MG63 (cell line): ENCODE measurements around the gene KYNU. TPM values are rescaled to one million over a fixed set of nuclear protein-coding genes. Genes with fewer than 3 reads are reported as not detected.
"Not testable (repeated sequence)": the region's sequence is repeated elsewhere in the genome, so short reads cannot be mapped to it uniquely, and the experiment has no call there.

Source experiments
- DNase-seq: peaks from one replicate; pipeline ENCODE4 v3.0.0-alpha.2; 2020
- H3K27me3 ChIP-seq: fragments of 250-450 bp; sonication (Bioruptor Pico); 2 replicates; pipeline ENCODE4 v1.5.1; 2020; ENCODE audit warnings: mild to moderate bottlenecking, moderate library complexity
- H3K36me3 ChIP-seq: fragments of 250-450 bp; sonication (Bioruptor Pico); 2 replicates; pipeline ENCODE4 v1.5.1; 2020; ENCODE audit warnings: mild to moderate bottlenecking, moderate library complexity
- H3K4me3 ChIP-seq: fragments of 250-450 bp; sonication (Bioruptor Pico); 2 replicates; pipeline ENCODE4 v1.5.1; 2020; ENCODE audit warnings: mild to moderate bottlenecking, moderate library complexity
- H3K9me3 ChIP-seq: fragments of 250-450 bp; sonication (Bioruptor Pico); 2 replicates; pipeline ENCODE4 v1.5.1; 2020; ENCODE audit warnings: mild to moderate bottlenecking, moderate library complexity
- total RNA-seq: library from RNA; depleted of rRNA; stranded (reverse); fragments of >200 nt; shearing (Covaris generic); gene quantifications from 2 replicates; pipeline ENCODE4 v1.2.3, GENCODE V29; 2014; ENCODE audit warnings: low replicate concordance; rRNA removed

The KYNU gene
- 0.82 TPM in 1 of 2 replicates, not detected in the other for total RNA-seq

- DNase-seq, result no peak
- H3K4me3 ChIP-seq, result no peak within 1 kb of the TSS
These were observed at the start of gene KYNU for GRCh38 chr2:142877216-142877838. KYNU (plus strand) TSS chr2:142877664; CDS start chr2:142885368, 7,704 bp downstream.

GRCh38 chr2:142834021-142834420, 43.4 kb upstream of the KYNU start:
- no peak for DNase-seq
- H3K4me3 ChIP-seq, result no peak overlapping the region
- no peaks in the 10 kb centered on the region for H3K9me3 ChIP-seq
- no peaks in the 10 kb centered on the region for H3K36me3 ChIP-seq
- H3K27me3 ChIP-seq, result no peaks in the 10 kb centered on the region

More at GRCh38 chr2:142877216-142877838, at the start of gene KYNU:
- Histone ChIP-seq H3K9me3 (no peaks in the 10 kb centered on the region), H3K27me3 (no peaks in the 10 kb centered on the region), H3K36me3 (no peaks in the 10 kb centered on the region)

- H3K27me3 ChIP-seq, result no peaks in the 10 kb centered on the region
- no peaks in the 10 kb centered on the region for H3K9me3 ChIP-seq
- DNase-seq, result no peak
- no peak overlapping the region for H3K4me3 ChIP-seq
- no peaks in the 10 kb centered on the region for H3K36me3 ChIP-seq
These were observed 37.0 kb upstream of the KYNU start for GRCh38 chr2:142840436-142840835.

- no peak overlapping the region for H3K4me3 ChIP-seq
- H3K9me3 ChIP-seq, result no peaks in the 10 kb centered on the region
- no peak for DNase-seq
- H3K27me3 ChIP-seq, result no peaks in the 10 kb centered on the region
- H3K36me3 ChIP-seq, result no peaks in the 10 kb centered on the region
These were observed 35.7 kb upstream of the KYNU start for GRCh38 chr2:142841788-142842187.

GRCh38 chr2:142842369-142842768, 35.1 kb upstream of the KYNU start:
- DNase-seq, result no peak
- no peak overlapping the region for H3K4me3 ChIP-seq
- H3K9me3 ChIP-seq, result no peaks in the 10 kb centered on the region
- no peaks in the 10 kb centered on the region for H3K36me3 ChIP-seq
- no peaks in the 10 kb centered on the region for H3K27me3 ChIP-seq

DNA sequence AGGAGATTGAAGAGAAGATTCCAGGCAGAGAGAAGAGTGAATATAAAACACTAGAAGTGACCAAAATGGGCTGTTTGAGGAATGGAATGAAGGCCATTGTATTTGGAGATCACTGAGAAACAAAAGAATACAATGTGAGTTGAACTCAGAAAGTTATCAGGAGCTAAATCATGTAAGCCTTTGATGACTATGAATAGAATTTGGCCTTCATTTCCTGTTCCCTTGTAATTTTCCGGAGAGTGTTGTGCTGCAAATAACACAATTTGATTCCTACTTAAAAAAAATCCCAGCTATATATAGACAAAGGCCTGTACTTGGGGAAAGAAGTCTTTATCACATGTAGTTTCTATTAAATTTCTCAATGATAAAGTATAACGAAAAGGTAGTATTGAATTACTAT, 33.7 kb upstream of the KYNU start:
- no peak for DNase-seq
- Histone ChIP-seq H3K4me3 (no peak overlapping the region), H3K27me3 (no peaks in the 10 kb centered on the region), H3K9me3 (no peaks in the 10 kb centered on the region), H3K36me3 (no peaks in the 10 kb centered on the region)

GRCh38 chr2:142848023-142848606, 29.3 kb upstream of the KYNU start:
- no peak overlapping the region for H3K4me3 ChIP-seq
- no peaks in the 10 kb centered on the region for H3K36me3 ChIP-seq
- no peaks in the 10 kb centered on the region for H3K27me3 ChIP-seq
- DNase-seq, result no peak
- no peaks in the 10 kb centered on the region for H3K9me3 ChIP-seq

DNA sequence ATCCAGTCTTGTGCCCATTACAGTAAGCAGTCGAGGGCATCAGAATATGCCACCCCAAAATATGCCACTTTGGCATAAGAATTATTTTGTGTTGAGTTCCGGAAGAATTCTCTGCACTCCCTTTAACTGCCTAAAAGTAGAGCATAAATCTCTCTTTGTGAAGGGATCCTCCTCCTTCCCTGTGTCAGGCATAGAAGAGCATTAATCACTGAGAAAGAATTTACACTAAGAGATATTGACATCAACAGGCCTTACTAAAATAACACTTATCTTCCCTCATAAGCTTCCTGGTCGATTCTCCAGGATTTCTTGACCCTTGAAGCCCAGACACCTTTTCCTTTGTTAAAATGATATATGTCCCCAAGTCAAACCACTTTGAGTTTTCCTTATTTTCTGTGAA, 27.6 kb upstream of the KYNU start:
- H3K9me3 ChIP-seq, result no peaks in the 10 kb centered on the region
- H3K36me3 ChIP-seq, result no peaks in the 10 kb centered on the region
- no peak overlapping the region for H3K4me3 ChIP-seq
- H3K27me3 ChIP-seq, result no peaks in the 10 kb centered on the region
- DNase-seq, result no peak

DNA sequence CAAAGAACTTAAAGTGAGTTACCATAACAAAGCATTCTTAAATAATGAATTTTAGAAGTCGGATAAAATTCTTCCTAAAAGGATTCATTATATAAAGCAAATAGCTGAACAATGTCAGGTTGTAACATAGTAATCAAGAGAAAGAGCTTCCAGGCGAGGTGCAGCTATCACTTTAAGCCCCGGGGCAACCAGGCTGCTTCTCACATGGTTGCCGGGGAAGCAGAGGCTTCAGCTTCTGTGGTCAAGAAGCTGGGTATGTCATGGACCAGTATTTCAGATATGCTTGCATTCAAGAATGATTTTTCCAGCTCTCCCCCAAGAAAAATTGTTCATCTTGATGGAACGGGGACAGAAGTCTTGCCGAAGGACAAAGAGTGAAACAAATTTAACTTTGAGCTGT, 23.6 kb upstream of the KYNU start:
- no peak for DNase-seq
- Histone ChIP-seq H3K9me3 (no peaks in the 10 kb centered on the region), H3K27me3 (no peaks in the 10 kb centered on the region), H3K4me3 (no peak overlapping the region), H3K36me3 (no peaks in the 10 kb centered on the region)

DNA sequence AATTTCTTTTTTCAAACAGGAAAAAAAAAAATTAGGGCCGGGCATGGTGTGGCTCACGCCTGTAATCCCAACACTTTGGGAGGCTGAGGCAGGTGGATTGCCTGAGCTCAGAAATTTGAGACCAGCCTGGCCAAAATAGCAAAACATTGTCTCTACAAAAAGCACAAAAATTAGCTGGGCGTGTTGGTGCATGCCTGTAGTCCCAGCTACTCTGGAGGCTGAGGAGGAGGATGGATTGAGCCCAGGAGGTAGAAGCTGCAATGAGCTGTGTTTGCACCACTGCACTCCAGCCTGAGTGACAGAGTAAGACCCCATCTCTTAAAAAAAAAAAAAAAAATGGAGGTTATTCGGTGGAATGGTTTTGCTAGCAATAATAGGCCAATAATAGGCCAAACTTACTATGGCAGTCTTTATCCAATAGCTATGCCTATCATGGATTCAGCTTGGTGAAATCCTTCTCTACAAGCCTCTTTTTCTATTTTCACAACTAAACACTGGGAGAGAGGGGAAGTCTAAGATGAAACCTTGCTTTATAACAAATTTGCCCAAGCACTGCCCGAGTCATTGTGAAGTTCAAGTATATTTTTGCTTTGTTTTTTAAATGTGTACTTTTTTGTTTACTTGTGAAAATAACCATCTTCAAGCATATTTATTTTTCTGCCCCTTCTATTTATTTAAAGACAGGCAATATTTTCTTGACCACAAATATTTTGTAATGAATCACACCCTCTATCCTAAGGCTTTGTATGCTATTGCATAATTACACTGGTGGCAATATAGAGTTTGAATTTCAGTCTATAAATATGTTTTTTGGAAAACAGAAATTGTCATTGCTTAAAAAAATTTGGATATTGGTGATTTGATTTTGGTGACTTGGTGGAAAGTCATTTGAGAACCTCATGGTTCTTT, 20.0 kb upstream of the KYNU start:
- no peak for DNase-seq
- Histone ChIP-seq H3K27me3 (no peaks in the 10 kb centered on the region), H3K36me3 (no peaks in the 10 kb centered on the region), H3K9me3 (no peaks in the 10 kb centered on the region), H3K4me3 (no peak overlapping the region)

GRCh38 chr2:142858961-142859360, 18.5 kb upstream of the KYNU start:
- Histone ChIP-seq H3K36me3 (no peaks in the 10 kb centered on the region), H3K9me3 (no peaks in the 10 kb centered on the region), H3K27me3 (no peaks in the 10 kb centered on the region), H3K4me3 (no peak overlapping the region)
- no peak for DNase-seq

DNA sequence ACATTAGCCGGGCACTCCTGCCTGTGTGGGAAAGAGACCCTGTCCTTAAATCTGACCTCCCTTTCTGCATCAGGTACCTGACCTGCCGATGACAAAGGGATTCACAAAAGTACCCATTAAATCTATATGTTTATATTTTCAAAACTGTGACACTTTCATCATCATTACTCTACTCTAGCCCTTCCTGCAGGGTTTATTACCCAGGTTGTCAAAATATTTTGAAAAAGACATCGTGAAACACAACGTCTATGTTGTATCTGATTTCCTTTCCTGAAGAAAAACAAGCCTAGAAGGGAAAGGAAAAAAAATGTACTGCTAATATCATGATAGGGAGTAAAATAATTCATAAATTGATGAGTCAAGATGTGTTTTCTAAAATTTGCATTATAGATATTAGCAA, 15.2 kb upstream of the KYNU start:
- Histone ChIP-seq H3K36me3 (no peaks in the 10 kb centered on the region), H3K27me3 (no peaks in the 10 kb centered on the region), H3K4me3 (no peak overlapping the region), H3K9me3 (no peaks in the 10 kb centered on the region)
- DNase-seq, result no peak

GRCh38 chr2:142862847-142863246, 14.6 kb upstream of the KYNU start:
- Histone ChIP-seq H3K9me3 (no peaks in the 10 kb centered on the region), H3K27me3 (no peaks in the 10 kb centered on the region), H3K36me3 (no peaks in the 10 kb centered on the region), H3K4me3 (no peak overlapping the region)
- DNase-seq, result no peak

DNA sequence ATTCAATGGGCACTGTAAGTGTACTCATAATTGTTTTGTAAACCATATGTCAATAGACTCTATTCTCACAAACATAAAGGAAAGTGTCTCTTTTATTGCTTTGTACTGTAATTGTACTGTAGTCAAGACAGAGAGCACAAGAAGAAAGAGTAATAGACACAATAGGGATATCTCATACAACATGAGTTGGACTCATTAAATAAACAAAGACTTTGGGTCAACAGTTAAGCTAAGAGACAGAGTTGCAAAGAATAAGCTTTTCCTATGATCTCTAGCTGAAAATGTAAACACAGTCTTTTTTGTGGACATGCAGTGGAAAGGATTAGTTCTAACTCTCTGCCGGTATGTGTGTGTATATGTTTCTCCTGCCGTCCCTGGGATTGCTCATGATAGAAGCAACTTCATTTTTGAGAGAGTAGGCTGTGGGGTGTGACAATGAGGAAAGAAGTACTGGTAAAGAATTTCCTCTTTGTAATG, 13.9 kb upstream of the KYNU start:
- H3K36me3 ChIP-seq, result no peaks in the 10 kb centered on the region
- DNase-seq, result no peak
- H3K4me3 ChIP-seq, result no peak overlapping the region
- H3K27me3 ChIP-seq, result no peaks in the 10 kb centered on the region
- H3K9me3 ChIP-seq, result no peaks in the 10 kb centered on the region

GRCh38 chr2:142864605-142865004, 12.9 kb upstream of the KYNU start:
- H3K27me3 ChIP-seq, H3K36me3 ChIP-seq, DNase-seq, H3K9me3 ChIP-seq, H3K4me3 ChIP-seq: not testable (repeated sequence)

DNA sequence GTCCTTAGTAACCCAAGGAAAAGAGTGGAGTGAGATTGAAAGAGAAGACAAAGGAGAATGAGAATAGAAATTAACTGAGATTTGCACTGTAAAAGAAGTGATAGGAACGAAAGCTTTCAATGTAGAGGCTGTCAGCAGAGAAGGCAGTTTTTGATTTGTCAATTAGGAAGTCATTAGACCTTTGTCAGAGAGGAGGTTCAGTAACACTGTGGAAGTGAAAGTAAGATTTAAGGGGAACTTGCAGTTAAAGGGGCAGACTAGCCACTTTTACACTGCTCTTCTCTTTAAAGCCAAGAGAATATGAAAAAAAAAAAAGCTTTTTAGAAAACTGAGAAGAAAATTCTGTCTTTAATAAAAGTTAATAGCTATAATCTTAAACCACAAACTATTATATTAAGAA, 11.5 kb upstream of the KYNU start:
- peak overlapping the region; percentile 9 for H3K4me3 ChIP-seq
- no peaks in the 10 kb centered on the region for H3K9me3 ChIP-seq
- H3K36me3 ChIP-seq, result no peaks in the 10 kb centered on the region
- DNase-seq, result no peak
- H3K27me3 ChIP-seq, result no peaks in the 10 kb centered on the region

- peak overlapping the region; percentile 9; the same call in 1 of the 2 replicates for H3K4me3 ChIP-seq
- no peaks in the 10 kb centered on the region for H3K36me3 ChIP-seq
- no peak for DNase-seq
- H3K27me3 ChIP-seq, result no peaks in the 10 kb centered on the region
- H3K9me3 ChIP-seq, result no peaks in the 10 kb centered on the region
These were observed 11.0 kb upstream of the KYNU start for GRCh38 chr2:142866426-142866825.
